ENCODE measurements around the gene HRH1. TPM values are rescaled to one million over a fixed set of nuclear protein-coding genes. Genes with fewer than 3 reads are reported as not detected.

HRH1 gene
- total and polyA plus RNA-seq, 2 of the 13 experiments (the other 11 are each of a cell fraction or from before 2014, with no cell fraction given): not detected

DNA sequence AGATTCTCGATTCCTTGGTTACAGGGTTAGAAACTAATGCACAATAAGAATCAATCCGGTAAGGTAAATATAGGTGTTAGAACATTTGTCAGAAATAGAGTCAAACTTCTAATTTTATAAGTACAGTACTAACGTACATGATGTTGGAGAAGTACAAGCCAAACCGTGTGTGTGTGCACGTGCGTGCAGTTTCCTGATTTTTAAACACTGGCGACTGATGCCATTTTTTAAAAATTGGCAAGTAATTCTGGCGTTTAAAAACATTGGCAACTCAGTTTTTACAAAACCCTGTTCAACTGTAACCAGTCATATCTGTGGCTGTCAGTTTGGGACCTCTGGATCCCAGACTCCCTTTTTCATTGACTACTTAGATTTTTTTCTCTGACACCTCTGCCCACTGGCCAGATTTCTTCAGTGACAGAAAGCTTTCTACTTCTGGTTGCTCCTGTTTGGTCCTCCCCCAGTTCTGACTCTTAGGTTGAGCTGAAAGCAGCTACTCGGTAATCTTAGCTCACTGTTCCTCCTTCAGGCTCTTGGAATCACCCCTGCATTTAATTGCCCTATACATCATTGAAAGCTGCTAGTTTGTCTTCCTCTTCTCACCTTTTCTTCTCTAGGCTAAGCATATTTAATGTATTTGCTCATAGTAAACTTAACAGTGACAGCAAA lies 118.7 kb downstream of the HRH1 start (continued):
- TF ChIP-seq REST (IDR thresholded peaks at IDR 0.05; ENCODE audit: borderline replicate concordance in 1 of 2, low read depth in 1 of 2, low read length in 2 of 2): no peak

GRCh38 chr3:11273891-11274291 lies 119.6 kb downstream of the HRH1 start:
- Histone ChIP-seq H3K27ac (ENCODE audit: extremely low read length, insufficient read depth, low read length) (no peak overlapping the region), H2AFZ (ENCODE audit: low read length) (no peak overlapping the region), H3K4me2 (ENCODE audit: low read depth, low read length) (peak overlapping the region; percentile 90), H3K79me2 (ENCODE audit: insufficient read depth, low read length) (peaks cover 18% of the 10 kb centered on the region), H3K4me3 (replicated peaks in 1 of 3; ENCODE audit: insufficient read depth in 1 of 3, low read depth in 2 of 3, low read length in 3 of 3) (no peak overlapping the region), H3K36me3 (replicated peaks in 1 of 2; ENCODE audit: control insufficient read depth in 1 of 2, insufficient read depth in 2 of 2, low read length in 2 of 2) (no peaks in the 10 kb centered on the region), H3K27me3 (ENCODE audit: control insufficient read depth in 1 of 2, insufficient read depth in 2 of 2, low read length in 2 of 2) (no peaks in the 10 kb centered on the region; a peak in 1 of 5 replicates), H3K9ac (ENCODE audit: insufficient read depth, low read depth, low read length) (no peak overlapping the region), H3K4me1 (ENCODE audit: insufficient read depth, low read length) (peaks cover 32% of the 10 kb centered on the region), H4K20me1 (ENCODE audit: insufficient read depth, low read length) (no peaks in the 10 kb centered on the region), H3K9me3 (ENCODE audit: low read length) (no peaks in the 10 kb centered on the region)
- ATAC-seq (no peak), FAIRE-seq (no peak), DNase-seq (ENCODE audit: low spot score) (no peak)
- TF ChIP-seq KDM6A (CRISPR knock-in tag; IDR thresholded peaks at IDR 0.05; ENCODE audit: low read depth): no peak
- TF ChIP-seq CHCHD3 (CRISPR knock-in tag; IDR thresholded peaks at IDR 0.05): no peak
- TF ChIP-seq MED1 (CRISPR knock-in tag; IDR thresholded peaks at IDR 0.05): no peak
- TF ChIP-seq ATF1 (CRISPR knock-in tag; IDR thresholded peaks at IDR 0.05): no peak
- TF ChIP-seq HCFC1 (IDR thresholded peaks at IDR 0.05; ENCODE audit: low read depth, low read length): no peak
- no peak for TF ChIP-seq NCOA5 (CRISPR knock-in tag; IDR thresholded peaks at IDR 0.05)
- TF ChIP-seq ARID4A (CRISPR knock-in tag; IDR thresholded peaks at IDR 0.05; ENCODE audit: borderline replicate concordance): no peak
- TF ChIP-seq ZNF792 (CRISPR knock-in tag; IDR thresholded peaks at IDR 0.05): no peak
- in situ Hi-C loops (cut with HindIII; ENCODE audit: extremely low pct_ligation_motif_present, low pct_unique_long_range_greater_than_20kb): no loop called here
- no TSS peak for BruUV-seq (replicated peaks)
- ChIA-PET CTCF (ENCODE audit: low intra/inter-chr PET ratio, low total read pairs) (no interaction called here), POLR2A (interaction anchor here (2.1 kb wide), 1 partner anchor 14 kb away, joined by 4 read pairs; no protein-coding TSS in a partner anchor)
- WGBS (ENCODE audit: low lambda C conversion rate): 99% methylated on average over 5 of the region's 5 CpGs
- intact Hi-C loops (cut with micrococcal nuclease; ENCODE audit: unreplicated experiment): loop anchor here (2.0 kb wide), 1 partner anchor 37 kb away; no protein-coding TSS in a partner anchor
